Stimulated activated CD4-positive, alpha-beta T cell treated with anti-CD3 and anti-CD28 coated beads, Interleukin-2, amount 100 ng/mL, for 48 hours (primary cell): ENCODE measurements around the gene USP31.
"Not testable (repeated sequence)": the region's sequence is repeated elsewhere in the genome, so short reads cannot be mapped to it uniquely, and the experiment has no call there.

Experiments used
- DNase-seq, 2 donors: peaks; one replicate each; pipeline ENCODE4 v3.0.0-alpha.2; 2020

The USP31 gene

DNA sequence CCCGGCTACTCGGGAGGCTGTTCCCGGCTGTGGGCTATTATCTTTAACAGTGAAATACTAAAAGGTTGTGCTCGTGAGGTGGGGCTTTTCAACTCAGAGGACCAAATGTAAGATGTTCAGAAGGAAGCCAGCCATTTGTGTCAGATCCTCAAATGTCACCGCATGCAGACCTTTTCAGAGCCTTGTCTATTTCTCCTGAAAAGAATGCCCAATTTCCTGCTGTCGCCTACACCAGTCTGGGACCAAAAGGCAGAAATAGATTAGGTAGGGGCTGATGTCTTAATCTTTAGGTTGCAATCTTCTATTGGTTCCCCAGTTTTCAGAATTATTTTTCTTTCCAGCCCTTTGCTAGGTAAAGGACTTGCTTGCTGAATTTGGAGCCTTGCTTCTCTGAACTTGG lies 8.9 kb upstream of the USP31 start:
- DNase-seq: no peak

DNA sequence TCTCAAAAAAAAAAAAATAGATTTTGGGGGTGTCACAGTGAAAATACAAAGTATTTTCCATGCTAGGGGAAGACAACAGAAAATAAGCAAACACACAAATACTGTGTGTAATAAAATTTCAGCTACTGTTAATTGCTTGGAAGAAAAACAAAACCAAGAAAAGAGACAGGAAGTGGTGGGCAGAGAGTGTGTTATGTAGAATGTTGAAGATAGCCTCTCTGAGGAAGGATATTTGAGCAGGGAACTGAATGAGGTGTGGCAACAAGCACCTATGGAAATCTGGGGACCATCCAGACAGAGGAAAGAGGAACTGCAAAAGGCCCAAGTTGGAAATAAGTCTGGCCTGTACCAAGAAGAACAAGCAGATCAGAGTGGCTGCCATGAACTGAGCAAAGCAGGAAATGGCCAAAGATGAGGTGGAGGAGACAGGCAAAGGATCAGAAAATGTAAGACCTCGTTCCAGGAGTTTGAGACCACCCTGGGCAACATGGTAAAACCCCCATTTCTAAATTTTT lies 7.8 kb upstream of the USP31 start:
- no peak for DNase-seq

DNA sequence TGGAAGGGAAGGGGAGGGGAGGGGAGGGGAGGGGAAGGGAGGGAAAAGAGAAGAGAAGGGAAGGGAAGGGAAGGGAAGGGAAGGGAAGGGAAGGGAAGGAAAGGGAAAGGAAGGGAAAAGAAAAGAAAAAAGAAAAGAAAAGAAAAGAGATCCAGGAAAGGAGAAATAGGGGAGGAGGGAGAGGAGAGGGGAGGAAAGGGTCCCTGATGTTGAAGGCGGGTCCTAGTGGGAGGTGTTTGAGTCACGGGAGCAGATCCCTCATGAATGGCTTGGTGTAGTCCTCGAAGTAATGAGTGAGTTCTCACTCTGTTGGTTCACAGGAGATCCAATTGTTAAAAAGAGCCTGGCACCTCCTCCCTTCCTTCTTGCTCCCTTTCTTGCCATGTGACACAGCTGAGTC lies 6.9 kb upstream of the USP31 start:
- DNase-seq: no peak

DNA sequence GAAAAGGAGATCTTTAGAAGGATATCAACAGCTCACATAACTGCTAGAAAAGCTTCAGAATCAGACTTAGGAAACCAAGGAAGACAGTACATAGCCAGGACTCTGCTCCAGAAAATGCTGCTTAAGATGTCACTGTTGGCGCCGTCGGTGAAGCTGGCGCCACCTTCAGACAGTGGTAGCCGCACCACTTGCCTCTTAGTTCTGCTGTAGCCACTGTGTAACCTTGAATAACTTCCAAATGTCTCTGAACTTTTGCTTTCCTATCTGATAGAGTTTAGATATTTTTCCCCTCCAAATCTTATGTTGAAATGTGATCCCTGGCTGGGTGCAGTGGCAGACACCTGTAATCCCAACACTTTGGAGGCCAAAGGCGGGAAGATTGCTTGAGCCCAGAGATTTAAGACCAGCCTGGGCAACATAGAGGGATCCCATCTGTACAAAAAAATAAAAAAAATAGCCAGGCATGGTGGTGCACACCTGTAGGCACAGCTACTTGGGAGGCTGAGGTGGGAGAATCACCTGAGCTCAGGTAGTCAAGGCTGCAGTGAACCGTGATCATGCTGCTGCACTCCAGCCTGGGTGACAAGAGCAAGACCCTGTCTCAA lies 6.3 kb upstream of the USP31 start:
- no peak for DNase-seq

DNA sequence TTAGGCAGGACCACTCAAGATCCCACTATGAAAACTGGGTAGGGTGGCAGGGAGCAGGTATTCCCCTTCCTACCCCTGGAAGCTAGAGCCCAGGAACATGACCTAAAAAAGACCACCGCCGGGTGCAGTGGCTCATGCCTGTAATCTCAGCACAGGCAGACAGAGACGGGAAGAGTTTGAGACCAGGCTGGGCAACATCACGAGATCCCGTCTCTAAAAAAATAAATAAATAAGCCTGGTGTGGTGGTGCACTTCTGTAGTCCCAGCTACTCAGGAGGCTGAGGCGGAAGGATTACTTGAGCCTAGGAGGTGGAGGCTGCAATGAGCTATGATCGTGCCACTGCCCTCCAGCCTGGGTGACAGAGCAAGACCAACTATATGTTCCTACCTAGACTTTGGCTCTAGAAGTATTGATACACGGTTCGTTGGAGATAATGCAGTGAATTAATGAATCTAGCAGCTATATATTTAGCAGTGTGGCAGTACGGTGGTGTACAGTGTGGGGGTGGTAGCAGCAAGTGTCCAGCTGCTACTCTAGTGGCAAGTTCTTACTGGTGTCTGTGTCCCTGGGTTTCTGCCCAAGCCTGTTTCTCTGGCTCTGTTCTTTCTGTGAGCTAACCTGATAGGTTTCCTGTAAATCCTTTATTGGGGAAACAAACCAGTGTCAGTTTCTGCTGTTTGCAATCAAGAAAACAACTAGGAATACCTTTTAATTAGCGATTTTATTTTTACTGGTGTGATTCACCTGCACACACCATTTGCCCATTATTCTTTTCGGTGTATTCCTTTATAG lies 3.3 kb upstream of the USP31 start:
- no peak for DNase-seq

DNA sequence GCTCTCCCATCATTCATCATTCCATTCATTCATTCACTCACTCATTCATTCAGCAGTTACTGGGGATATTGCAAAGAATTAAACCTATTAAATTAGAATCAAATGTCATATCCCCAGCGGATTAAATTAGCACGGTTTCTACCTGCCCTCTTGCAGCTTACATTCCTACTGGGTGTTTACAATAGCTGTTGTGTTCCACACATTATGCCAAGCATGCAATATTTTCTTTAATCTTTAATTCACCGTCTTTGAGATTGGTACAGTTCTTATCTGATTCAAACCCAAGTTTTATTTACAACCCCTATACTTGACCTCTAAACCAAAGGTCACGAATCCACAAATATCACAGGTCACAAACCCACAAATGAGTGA lies 727 bp upstream of the USP31 start:
- no peak for DNase-seq

DNA sequence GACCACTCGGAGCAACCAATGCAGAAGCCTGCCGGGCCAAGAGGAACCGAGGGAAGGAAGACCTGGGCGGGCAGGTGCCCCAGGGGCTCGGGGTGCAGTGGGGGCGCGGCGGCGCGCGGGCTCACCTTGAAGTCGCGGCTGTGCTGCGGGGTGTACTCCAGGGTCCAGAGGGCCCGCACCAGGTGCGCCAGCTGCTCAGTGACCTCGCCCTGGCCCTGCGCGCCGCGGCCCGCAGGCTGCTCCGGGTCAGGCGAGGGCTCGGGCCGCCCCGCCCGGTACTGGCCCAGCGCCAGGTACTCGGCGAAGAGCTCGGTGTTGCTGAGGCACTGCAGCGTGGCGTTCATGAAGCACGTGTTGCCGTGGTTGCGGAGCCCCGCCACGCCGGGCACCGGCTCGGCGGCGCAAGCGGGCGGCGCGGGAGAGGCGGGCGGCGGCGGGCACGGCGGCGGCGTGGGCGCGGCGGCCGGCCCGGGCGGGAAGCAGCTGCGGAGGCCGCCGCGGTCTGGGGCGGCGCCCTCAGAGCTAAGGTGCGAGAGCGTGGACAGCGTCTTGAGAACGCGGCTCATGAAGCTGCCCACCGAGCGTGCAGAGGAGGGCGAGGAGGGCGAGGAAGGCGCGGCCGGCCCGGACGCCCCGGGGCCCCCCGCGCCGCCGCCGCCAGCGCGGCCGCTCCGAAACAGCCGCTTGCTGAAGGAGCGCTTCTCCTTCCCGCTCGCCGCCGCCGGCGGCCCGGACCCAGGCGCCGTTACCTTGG lies 562 bp downstream of the USP31 start:
- peak; percentile 40 to 42 for DNase-seq

DNA sequence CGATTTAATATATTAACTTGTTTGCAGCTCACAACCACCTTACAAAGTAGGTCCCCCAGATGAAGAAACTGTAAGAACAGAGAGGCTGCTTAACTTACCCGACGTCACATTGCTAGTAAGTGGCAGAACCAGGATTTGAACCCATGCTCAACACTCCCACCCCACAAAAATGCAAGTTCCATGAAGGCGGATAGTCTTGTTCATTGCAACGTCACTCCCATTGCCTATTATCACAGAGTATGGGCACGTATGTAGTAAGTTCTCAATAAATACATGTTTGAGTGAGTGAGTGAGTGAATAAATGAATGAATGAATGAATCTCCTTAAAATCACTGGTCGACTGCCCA lies 1.1 kb downstream of the USP31 start:
- no peak for DNase-seq

DNA sequence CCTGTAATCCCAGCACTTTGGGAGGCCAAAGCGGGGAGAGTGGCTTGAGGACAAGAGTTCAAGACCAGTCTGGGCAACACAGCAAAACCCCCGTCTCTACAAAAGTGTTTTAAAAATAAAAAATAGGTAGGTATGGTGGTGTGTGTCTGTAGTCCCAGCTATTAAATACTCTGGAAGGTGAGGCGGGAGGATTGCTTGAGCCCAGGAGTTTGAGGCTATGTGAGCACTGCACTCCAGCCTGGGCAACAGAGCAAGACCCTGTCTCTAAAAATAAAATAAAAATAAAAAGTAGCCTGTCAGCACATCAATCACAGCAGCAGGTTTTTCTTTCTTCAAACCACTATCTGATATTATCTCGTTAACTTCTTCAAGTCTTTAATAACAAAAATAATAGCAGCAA lies 1.6 kb downstream of the USP31 start:
- DNase-seq: no peak

DNA sequence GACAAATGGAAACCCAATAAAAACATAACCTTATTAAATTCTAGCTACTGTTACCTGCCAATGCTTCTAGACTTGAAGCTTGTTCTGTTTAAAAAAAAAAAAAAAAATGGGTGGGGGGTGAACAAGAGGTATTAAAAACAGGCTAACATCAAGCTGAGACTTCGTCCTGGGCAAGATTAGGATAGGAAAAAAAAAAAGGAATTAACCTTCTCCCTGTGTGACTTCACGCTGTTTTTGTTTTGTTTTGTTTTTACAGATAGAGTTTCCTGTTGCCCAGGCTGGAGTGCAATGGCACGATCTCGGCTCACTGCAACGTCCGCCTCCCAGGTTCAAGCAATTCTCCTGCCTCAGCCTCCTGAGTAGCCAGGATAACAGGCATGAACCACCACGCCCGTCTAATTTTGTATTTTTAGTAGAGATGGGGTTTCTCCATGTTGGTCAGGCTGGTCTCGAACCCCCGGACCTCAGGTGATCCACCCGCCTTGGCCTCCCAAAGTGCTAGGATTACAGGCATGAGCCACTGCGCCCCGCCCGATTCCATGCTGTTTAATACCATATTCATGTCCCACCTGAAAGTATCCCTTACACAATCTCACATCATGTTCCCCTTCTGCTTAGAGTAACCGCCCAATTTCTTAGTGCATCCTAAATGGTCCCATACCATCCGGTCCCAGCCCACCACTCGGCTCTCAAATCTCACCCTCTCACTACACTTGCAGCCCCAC lies 2.2 kb downstream of the USP31 start:
- no peak for DNase-seq

DNA sequence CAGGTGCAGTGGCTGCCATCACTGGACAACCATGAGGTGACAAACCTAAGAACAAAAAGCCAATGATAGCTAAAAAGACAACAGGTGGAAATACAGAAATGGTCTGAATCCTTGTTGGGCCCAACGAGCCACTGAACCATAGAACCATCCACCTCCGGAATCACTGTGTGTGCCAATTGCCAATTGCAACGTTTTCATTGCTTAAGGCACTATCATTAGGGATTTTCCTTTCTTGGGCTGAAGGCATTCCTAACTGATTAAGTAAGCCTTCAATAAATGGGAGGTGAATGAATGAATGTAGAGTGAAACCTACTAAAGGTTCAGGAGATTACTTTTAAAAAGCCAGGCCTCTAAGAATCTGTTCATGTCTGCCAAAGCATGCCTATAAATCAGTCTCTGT lies 3.6 kb downstream of the USP31 start:
- DNase-seq: no peak

DNA sequence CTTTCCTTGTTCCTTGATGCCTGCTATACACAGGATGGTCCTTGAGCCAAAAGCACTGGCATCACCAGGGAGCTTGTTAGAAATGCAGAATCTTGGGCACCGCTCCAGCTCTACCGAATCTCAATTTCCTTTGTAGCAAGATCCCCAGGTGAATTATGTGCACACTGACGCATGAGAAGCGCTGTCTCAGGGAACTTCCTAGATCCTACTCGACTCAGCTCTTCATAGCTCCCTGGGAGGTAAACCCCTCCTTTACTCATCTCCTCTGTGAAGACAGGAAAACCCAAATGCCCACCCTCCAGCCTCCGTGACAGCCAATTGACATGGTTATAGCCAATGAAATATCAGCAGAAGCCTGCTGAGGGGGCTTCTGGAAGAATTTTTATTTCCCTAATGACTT lies 4.1 kb downstream of the USP31 start:
- no peak for DNase-seq

DNA sequence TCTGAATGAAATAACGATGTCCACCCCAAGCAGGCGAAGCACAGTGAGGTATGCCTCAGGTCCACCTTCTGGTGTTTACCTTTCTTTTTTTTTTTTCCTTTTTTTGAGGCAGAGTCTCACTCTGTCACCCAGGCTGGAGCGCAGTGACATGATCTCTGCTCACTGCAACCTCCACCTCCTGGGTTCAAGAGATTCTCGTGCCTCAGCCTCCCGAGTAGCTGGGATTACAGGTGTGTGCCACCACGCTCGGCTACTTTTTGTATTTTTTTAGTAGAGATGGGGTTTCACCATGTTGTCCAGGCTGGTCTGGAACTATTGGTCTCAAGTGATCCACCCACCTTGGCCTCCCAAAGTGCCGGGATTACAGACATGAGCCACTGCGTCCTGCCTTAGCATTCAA lies 4.9 kb downstream of the USP31 start:
- not testable (repeated sequence) for DNase-seq

DNA sequence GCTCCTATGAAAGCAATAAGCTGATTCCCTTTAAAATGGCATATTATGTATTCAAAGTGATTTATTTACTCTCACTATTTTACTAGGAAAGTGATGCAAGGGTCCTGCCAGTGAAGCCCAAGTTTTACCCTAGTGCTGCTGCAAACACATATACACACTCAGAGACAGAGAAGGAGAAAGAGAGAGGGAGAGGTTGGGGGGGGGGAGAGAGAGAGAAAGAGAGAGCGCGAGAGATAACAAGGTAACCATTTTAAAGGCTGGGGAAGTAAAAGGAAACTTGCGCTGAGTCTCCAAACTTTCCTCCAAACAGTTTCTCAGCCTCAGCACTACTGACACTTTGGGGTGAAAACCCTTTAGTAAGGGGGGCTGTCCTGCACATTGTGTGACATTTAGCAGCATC lies 5.9 kb downstream of the USP31 start:
- no peak for DNase-seq

DNA sequence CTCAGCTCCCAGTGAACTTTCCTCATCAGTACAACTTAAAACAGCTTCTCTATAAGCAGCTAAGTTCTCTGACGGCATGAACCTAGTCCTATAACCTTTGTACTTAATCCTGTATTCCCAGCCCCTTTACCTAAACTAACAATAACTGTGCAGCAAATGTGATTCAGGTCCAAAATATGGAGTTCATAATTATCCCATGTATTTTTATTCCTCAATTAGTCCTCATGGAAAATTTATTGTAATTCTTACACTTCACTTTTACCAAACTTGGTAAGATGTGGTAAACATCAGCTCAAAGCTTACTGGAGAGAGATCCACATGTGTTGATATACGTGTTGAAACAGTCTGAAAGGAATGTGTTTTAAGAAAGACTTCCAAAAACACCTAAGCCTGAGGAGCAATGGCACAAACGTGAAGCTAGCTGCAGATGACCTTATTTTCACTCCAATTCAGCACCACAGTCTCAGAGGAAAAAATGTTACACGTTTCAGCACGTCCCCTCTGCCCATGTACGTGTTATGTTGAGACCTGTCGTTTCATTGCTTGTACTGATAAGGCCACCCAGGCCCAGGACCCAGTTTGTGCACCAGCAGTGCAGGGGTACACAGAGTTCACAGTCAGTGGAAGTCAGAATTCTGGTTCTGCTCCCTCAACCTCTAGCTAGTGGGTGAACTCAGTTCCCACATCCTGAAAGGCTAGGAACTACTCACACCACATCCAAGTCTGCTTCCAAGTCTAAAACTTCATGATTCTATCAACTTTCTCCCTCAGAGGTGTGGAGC lies 7.1 kb downstream of the USP31 start:
- DNase-seq: no peak

DNA sequence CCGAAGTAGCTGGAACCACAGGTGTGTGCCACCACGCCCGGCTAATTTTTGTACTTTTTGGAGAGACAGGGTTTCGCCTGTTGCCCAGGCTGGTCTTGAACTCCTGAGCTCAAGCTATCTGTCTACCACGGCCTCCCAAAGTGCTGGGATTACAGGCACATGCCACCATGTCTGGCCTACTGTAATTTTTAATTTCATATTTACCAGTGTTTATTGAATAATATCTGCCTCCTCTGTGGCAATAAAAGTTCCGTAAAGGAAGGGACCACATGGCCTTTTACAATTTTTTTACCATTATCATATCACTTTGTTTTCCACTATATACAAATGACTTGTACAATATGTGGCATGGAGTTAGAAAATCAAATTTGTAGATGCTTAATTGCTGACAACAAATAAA lies 7.8 kb downstream of the USP31 start:
- no peak for DNase-seq

DNA sequence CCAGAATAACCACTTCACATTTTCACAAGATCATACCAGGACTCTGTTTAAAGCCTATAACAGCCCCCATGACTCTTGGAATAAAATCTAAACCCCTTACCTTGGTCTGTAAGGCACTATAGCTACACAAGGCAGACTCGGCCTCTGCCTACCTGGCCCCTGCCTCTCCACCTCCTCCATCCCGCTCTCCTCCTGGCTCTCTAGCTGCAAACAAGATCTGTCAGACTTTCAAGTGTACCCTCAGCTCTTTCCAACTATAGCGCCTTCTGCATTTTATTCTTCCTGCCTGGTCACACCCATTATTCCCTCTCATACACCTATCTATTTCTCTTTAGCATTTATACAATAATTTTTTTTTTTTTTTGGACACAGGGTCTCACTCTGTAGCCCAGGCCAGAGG lies 8.2 kb downstream of the USP31 start:
- no peak for DNase-seq

DNA sequence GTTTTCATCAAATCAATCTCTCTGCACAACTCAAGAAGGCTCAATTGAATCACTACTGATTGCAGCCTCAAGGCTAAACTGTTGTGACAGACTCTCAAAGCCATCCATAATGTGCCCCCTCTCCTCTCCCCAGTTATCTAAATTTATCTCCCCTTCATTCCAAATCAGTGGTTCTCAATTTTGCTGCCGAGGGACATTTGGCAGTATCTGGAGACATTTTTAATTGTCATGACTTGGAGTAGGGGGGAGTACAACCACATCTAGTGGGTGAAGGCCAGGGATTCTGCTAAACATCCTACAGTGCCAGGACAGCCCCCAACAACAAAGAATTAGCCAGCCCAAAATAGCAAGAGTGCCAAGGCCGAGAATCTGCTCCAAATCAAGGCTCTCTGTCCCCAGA lies 9.1 kb downstream of the USP31 start:
- DNase-seq: no peak

DNA sequence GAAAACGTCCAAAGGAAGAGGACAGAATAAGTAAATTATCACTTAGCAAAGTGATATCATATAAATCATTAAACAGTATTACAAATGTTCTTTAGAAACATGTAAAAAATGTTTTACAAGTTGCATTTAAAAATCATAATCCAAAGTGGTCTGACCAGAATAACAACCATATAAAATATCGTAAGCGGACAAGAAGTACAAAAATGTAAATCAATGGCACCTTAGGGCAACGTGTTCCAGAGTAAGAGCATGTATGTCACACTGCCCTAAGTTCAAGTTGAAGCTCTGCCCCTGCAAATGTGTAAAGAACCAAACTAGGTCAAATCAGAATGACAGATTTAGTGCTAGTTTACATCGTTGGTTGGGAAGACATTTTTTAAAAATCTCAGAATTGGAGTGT lies 11.4 kb downstream of the USP31 start:
- DNase-seq: no peak

DNA sequence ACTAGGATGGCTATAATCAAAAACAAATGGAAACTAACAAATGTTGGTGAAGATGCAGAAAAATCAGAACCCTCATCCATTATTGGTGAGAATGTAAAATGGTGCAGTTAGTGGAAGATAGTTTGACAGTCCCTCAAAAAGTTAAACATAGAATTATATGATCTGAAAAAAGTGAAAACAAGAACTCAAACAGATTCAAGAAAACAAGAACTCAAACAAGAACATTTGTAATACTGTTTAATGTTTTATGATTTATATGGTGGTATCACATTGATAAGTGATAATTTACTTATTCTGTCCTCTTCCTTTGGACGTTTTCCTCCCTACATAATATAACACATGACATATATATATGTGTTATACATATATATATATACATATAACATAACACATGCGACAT lies 12.0 kb downstream of the USP31 start:
- no peak for DNase-seq

DNA sequence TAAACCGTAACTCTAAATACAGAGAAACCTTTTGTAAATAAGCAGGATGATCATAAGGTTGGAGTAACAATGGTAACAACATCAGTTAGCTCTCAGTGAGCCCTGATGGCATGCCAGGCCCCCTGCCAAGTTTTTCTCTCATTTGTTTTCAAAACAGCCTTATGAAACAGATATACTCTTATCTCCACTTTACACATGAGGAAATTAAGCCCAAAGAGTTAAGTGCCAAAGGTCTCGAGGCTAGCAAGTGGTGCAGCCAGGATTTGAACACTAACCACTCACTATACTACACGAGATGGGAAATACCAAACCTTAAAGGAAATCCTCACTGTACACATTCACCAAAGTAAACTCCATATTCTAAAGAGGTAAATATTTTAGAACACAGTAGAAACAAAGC lies 15.0 kb downstream of the USP31 start:
- no peak for DNase-seq

DNA sequence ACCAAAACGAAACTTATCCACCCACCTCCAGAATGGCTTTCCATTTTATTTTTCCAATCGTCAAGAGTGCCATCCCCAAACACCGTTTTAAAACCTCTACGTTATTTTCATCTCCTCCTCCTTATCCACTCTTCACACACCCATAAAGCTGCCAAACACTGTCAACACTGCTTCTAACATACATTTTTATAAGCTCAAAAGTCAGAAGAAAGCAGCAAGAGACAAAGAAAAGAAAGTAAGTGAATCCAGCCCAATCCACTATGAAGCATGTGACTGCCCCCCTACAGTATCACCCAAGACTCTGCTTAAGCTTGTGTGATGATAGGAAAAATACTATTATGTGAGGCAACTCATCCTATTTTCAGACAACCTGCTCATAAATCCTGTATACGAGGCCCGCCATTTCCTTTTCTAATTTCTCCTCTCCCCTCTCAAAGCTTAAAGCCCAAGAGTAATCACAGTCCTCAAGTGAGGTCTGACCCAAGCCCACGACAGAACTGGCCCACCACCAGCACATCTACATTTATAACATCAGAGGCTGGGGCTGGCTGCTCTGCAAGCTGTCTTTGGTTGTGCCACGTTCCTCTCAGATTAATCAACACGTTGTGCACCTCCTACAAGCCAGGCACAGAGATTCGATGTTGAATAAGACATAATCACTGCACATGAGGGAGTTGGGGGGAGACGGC lies 16.3 kb downstream of the USP31 start:
- no peak for DNase-seq
